Ovary (tissue), 9 donors: ENCODE measurements around the gene PRKG1. TPM values are rescaled to one million over a fixed set of nuclear protein-coding genes. Genes with fewer than 3 reads are reported as not detected.

Source experiments
- DNase-seq, 5 donors: peaks; one replicate each; pipeline ENCODE4 v3.0.0-alpha.2; 2019 to 2020
- H3K27ac ChIP-seq, 2 donors: fragments of 200-600 bp; one replicate each; pipeline versions ENCODE4 v1.5.1 to v1.8.0; 2019 to 2022
- H3K27me3 ChIP-seq: fragments of 200-600 bp; one replicate; pipeline ENCODE4 v1.8.0; 2022
- H3K36me3 ChIP-seq: fragments of 200-600 bp; sonication (generic); one replicate; pipeline ENCODE4 v1.5.1; 2019
- H3K4me1 ChIP-seq: one replicate; pipeline ENCODE4 v1.8.1; 2013; ENCODE audit warnings: mild to moderate bottlenecking, moderate library complexity; ENCODE audit not compliant: insufficient read depth
- H3K4me3 ChIP-seq: fragments of 200-600 bp; sonication (generic); one replicate; pipeline ENCODE4 v1.5.1; 2017
- H3K9me3 ChIP-seq, 2 donors: fragments of 200-600 bp in 1 of 2; sonication (generic) in 1 of 2; one replicate each; pipeline versions ENCODE4 v1.5.1 to v1.8.1; 2013 to 2019; ENCODE audit warnings: mild to moderate bottlenecking in 1 of 2, moderate library complexity in 1 of 2
- CTCF ChIP-seq, 3 donors: fragments of 450-650 bp in 2 of 3; fragments of 200-600 bp in 1 of 3; IDR thresholded peaks; one replicate each; pipeline versions ENCODE4 v1.5.1 to v1.8.0; 2016 to 2022; ENCODE audit warnings: antibody characterized with exemption in 3 of 3, mild to moderate bottlenecking in 1 of 3
- EP300 ChIP-seq: sonication (generic); formaldehyde crosslinking; IDR thresholded peaks from one replicate; pipeline ENCODE4 v1.6.1; 2017; ENCODE audit warnings: antibody characterized with exemption
- POLR2A ChIP-seq: fragments of 450-650 bp; IDR thresholded peaks from one replicate; pipeline ENCODE4 v1.6.1; 2017; ENCODE audit warnings: antibody characterized with exemption, mild to moderate bottlenecking, moderate library complexity
- WGBS, 3 donors: extraction: QIAGEN DNeasy Blood & Tissue Kit in 1 of 3; methylation state at CpG; one replicate each; pipeline versions ENCODE4 v1.1.5 to v1.1.7; 2013 to 2017; 5-methylcytosine and 5-hydroxymethylcytosine counted together
- intact Hi-C, 4 donors: fragments of 100-400 bp; cut with DNase I; formaldehyde crosslinking; loops; one replicate each; pipeline versions ENCODE4 v1.11.0 to v1.15.1; 2022 to 2023
- polyA plus RNA-seq, 2 donors: library from polyadenylated mRNA; stranded (reverse); fragments of 200-250 nt in 1 of 2; fragments of 350-450 nt in 1 of 2; fragmentation: Illumina TruSeq in 1 of 2; extraction: RNeasy Lipid Tissue Mini Kit (QIAGEN cat#74804) in 1 of 2; gene quantifications; one replicate each; pipeline ENCODE4 v1.2.3, GENCODE V29; 2013 to 2014
- total RNA-seq, 7 donors: library from RNA; depleted of rRNA in 2 of 7; stranded (reverse); fragments of >200 nt in 2 of 7; fragmentation: NEBNext Ultra II Directional in 3 of 7; extraction: Animal tissue kit (Norgen Biotek cat#: 25700) in 3 of 7; gene quantifications; one replicate each; pipeline versions ENCODE4 v1.1.0 to v1.2.4, GENCODE V29; 2016 to 2023
- donor health status: DM: no; HTN: no; CAD: no; lungs with moderate emphysema.
- donor health status: DM: no; HTN: no; CAD: no.
- donor health status: Bipolar disorder and iron deficiency.
- donor health status: DM: yes; HTN: yes; CAD: no.
- donor health status: DM: no; HTN: no; CAD: no.
- donor health status: DM: yes; HTN: yes; CAD: no.

The PRKG1 gene
- total and polyA plus RNA-seq, 9 donors, result 2.8 to 21.1 (median 15.7) TPM

GRCh38 chr10:51759896-51760534, 685.7 kb downstream of the PRKG1 start:
- Histone ChIP-seq H3K36me3 (no peaks in the 10 kb centered on the region), H3K9me3 (no peaks in the 10 kb centered on the region), H3K4me3 (no peak overlapping the region), H3K4me1 (no peaks in the 10 kb centered on the region), H3K27me3 (no peaks in the 10 kb centered on the region), H3K27ac (no peak overlapping the region)
- no peak for DNase-seq
- intact Hi-C loops, result no loop called here
- 9 to 20% (median 10%) methylated on average over 4 of the region's 4 CpGs for WGBS, 3 donors
- TF ChIP-seq EP300, result no peak

- 96 to 100% (median 99%) methylated on average over 4 of the region's 4 CpGs for WGBS, 3 donors
- intact Hi-C loops, result no loop called here
- TF ChIP-seq CTCF (IDR thresholded peaks at IDR 0.05) (no peak), POLR2A (no peak), EP300 (no peak)
- no peak overlapping the region for H3K4me3 ChIP-seq
- no peaks in the 10 kb centered on the region for H3K9me3 ChIP-seq
- no peaks in the 10 kb centered on the region for H3K36me3 ChIP-seq
- no peak overlapping the region for H3K27ac ChIP-seq
- no peaks in the 10 kb centered on the region for H3K27me3 ChIP-seq
- no peak for DNase-seq
- H3K4me1 ChIP-seq, result no peaks in the 10 kb centered on the region
Observed at GRCh38 chr10:51760864-51761640, 686.8 kb downstream of the PRKG1 start.

GRCh38 chr10:51763746-51764145, 689.5 kb downstream of the PRKG1 start:
- intact Hi-C loops, result no loop called here
- Histone ChIP-seq H3K4me3 (no peak overlapping the region), H3K4me1 (no peaks in the 10 kb centered on the region), H3K36me3 (no peaks in the 10 kb centered on the region), H3K27me3 (no peaks in the 10 kb centered on the region), H3K9me3 (no peaks in the 10 kb centered on the region), H3K27ac (no peak overlapping the region)
- TF ChIP-seq POLR2A (no peak), EP300 (no peak)
- no peak for DNase-seq

GRCh38 chr10:51765284-51765971, 691.1 kb downstream of the PRKG1 start:
- Histone ChIP-seq H3K36me3 (no peaks in the 10 kb centered on the region), H3K4me1 (no peaks in the 10 kb centered on the region), H3K9me3 (no peaks in the 10 kb centered on the region), H3K4me3 (no peak overlapping the region), H3K27me3 (no peaks in the 10 kb centered on the region), H3K27ac (no peak overlapping the region)
- 94 to 100% (median 97%) methylated on average over 1 of the region's 1 CpG for WGBS, 3 donors
- intact Hi-C loops, result loop anchor here in 1 of 4 donors (5.0 kb wide), 1 partner anchor 283 kb away; no protein-coding TSS in a partner anchor
- TF ChIP-seq POLR2A, result no peak
- no peak for TF ChIP-seq CTCF (IDR thresholded peaks at IDR 0.05)
- no peak for TF ChIP-seq EP300
- no peak for DNase-seq

GRCh38 chr10:51766423-51767102, 692.3 kb downstream of the PRKG1 start:
- intact Hi-C loops, result loop anchor here in 1 of 4 donors (5.0 kb wide), 1 partner anchor 284 kb away; no protein-coding TSS in a partner anchor
- no peaks in the 10 kb centered on the region for H3K9me3 ChIP-seq
- no peaks in the 10 kb centered on the region for H3K27me3 ChIP-seq
- no peak overlapping the region for H3K27ac ChIP-seq
- H3K4me1 ChIP-seq, result no peaks in the 10 kb centered on the region
- DNase-seq, result no peak
- H3K4me3 ChIP-seq, result no peak overlapping the region
- WGBS, 3 donors, result 96 to 97% (median 96%) methylated on average over 3 of the region's 3 CpGs
- H3K36me3 ChIP-seq, result no peaks in the 10 kb centered on the region
- no peak for TF ChIP-seq EP300
- no peak for TF ChIP-seq POLR2A
- no peak for TF ChIP-seq CTCF (IDR thresholded peaks at IDR 0.05)
